HuH-7 (cell line): ENCODE results near the gene PIK3IP1.
"Not testable (repeated sequence)": the region's sequence is repeated elsewhere in the genome, so short reads cannot be mapped to it uniquely, and the experiment has no call there.

Source experiments
- DNase-seq: peaks from one replicate; pipeline ENCODE4 v3.0.0; 2011; ENCODE audit warnings: low spot score

PIK3IP1 gene

GRCh38 chr22:31248965-31249958 is 43.0 kb downstream of the PIK3IP1 start:
- no peak for DNase-seq

GRCh38 chr22:31248138-31248745 is 44.0 kb downstream of the PIK3IP1 start:
- DNase-seq = no peak

GRCh38 chr22:31247726-31248125 is 44.6 kb downstream of the PIK3IP1 start:
- no peak for DNase-seq

DNA sequence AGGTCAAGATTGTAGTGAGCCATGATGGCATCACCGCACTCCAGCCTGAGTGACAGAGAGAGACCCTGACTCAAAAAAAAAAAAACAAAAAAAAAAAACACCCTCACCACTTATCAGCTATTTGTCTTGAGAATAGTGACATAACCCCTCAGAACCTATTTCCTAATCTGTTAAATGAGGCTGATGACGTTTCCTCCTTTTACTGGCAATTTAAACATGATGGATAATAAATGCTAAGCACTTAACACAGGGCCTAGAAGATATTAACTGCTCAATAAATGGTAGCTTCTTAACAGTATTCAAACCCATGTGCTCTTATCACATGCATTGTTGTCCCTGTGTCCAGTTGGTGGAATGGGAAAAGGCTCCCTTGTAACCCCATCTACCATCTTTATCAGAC is 45.6 kb downstream of the PIK3IP1 start:
- no peak for DNase-seq

DNA sequence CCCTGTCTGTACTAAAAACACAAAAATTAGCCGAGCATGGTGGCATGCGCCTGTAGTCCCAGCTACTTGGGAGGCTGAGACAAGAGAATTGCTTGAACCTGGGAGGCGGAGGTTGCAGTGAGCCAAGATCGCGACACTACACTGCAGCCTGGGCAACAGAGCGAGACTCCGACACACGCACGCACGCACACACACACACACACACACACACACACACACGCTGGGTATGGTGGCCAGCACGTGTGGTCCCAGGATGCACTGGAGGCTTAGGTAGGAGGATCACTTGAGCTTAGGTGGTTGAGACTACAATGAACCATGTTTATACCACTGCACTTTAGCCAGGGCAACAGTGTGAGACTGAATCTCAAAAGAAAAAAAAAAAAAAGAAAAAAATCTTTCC is 46.3 kb downstream of the PIK3IP1 start:
- not testable (repeated sequence) for DNase-seq

DNA sequence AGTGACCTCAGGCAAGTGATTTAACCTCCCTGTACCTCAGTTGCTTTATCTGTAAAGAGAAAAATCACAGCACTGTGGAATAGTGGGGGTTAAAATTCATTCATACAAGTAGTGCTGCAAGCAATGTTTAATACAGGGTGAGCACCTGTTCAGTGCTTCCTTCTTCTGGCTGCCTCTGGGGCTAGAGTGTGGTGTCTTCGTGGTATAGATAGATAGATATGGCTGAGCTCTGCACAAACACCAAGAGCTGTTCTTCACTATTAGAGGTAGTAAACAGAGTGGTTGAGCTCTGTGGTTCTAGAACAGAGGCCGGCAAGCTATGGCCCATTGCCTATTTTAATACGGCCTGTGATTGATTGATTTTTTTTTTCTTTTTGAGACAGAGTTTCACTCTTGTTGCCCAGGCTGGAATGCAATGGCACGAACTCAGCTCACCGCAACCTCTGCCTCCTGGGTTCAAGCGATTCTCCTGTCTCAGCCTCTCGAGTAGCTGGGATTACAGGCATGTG is 47.3 kb downstream of the PIK3IP1 start:
- no peak for DNase-seq

DNA sequence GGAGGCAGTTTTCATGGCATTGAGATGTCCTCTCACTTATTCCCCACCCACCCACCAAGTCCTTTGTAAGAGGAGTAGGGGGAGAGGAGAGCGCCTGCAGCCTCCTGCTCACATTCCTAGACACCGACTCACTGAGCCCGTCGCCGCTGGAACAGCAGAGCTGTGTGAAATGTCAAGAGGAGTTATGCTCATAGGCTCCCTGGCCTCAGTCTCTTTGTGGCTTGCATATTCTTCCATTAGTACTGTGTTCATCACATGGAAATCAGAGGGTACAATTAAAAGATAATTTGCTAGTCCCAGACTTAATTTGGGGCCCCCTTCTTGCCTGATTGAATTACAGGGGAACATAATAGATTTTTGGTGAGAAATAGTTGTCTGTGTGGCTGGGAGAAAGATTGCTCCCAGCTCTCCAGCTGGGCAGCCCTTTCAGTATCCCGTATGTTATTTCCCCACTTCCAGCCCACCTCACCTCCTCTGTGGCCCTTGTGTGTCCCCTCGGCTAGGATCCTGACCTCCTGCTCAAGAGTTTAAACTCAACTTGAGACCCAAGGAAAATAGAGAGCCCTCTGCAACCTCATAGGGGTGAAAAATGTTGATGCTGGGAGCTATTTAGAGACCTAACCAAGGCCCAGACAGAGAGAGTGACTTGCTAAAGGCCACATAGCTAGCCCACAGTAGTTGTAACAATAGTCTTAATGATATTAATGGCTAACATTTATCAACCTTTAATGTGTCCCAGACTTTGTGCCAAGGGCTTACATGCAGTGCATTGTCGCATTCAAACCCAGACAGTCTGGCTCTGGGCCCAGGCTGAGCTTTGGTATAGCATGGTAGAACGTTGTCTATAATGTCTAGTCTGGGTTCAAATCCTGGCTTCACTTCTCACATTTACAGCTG is 48.0 kb downstream of the PIK3IP1 start:
- no peak for DNase-seq

- DNase-seq = no peak
Observed at GRCh38 chr22:31243339-31244045, 48.8 kb downstream of the PIK3IP1 start.

- no peak for DNase-seq
Observed at GRCh38 chr22:31241936-31242335, 50.4 kb downstream of the PIK3IP1 start.

DNA sequence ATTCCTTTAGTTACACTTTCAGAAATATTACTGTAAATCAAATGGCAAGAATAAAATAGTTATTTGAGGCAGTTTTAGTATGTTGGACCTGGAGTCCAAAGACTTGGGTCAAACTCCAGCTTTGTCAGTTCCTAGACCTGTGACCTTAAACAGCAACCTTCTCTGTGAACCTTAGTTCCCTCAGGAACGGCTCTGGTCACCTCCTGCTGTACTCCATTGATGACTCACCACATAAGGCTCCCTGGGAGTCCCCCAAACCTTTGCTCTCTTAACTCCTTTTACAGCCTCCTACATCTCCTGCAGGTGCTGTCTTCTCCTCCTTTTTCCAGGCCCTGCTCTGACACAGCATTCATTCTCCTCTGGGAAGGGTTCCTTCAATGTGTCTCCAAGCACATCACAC is 51.1 kb downstream of the PIK3IP1 start:
- DNase-seq = no peak

GRCh38 chr22:31239771-31240370 is 52.4 kb downstream of the PIK3IP1 start:
- no peak for DNase-seq

GRCh38 chr22:31238057-31238456 is 54.2 kb downstream of the PIK3IP1 start:
- no peak for DNase-seq

GRCh38 chr22:31236044-31236443 is 56.2 kb downstream of the PIK3IP1 start:
- not testable (repeated sequence) for DNase-seq

DNA sequence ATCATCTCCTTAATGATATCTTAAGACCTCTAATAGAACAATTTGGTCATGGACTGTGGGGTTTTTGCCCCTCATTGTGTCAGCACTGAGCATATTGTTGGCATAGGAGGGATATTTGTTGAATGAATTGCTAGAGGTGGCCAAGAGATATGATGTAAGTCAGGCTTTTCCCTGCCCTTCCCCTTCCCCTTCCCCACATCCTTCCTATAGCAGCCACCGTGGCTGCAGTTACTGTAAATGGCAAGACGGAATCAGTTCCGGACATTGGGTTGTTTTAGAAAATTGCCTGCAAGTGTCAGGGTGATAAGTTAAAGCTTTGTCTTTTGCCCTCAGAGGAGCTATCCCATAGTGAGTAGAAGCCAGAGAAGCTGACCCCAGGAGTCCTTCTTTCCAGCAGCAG is 57.2 kb downstream of the PIK3IP1 start:
- DNase-seq = no peak

DNA sequence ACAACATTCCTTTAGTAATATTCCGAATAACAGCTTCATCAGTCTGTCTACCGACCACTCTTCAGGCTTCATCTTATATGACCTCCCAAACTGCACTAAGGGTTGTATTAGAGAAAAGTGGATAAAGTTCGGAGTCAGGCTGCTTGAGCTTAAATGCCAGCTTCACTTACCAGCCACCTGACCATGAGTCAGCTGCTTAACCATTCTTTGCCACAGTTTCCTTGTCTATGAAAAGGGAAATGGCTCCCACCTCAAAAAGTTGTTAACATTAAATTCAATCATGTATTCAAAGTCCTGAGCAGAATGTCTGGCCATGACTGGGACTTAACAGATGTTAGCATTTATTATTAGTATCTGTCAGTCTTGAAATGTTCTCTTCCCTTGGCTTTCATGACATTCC is 59.3 kb downstream of the PIK3IP1 start:
- no peak for DNase-seq
